ENCODE measurements around the gene CACNA1G.

Gene CACNA1G

DNA sequence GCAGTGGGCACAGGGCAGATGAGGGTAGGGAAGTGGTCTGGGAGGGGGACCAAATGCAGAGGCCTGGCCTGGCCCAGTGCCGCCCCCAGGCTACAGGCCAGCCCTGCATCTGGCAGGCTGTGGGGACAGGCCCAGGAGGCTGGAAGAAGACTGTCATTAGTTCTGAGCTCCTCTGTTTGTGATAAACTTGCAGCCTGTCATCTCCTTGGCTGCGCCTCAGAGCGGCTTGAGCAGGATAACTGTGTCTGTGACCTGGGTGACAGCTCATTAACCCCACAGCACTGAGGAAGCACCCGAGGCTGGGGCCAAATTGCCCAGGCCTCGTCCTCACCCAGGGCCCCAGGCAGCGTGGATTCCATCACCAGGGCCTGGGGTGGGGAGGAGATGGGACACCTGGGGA lies 98.1 kb downstream of the CACNA1G start:
- in situ Hi-C loops (cut with HindIII; ENCODE audit: low sequenced_read_pairs): no loop called here
- no peak overlapping the region for H3K4me3 ChIP-seq (ENCODE audit: low read depth, low read length)
- no peak for DNase-seq (ENCODE audit: low read depth, low spot score)
- TF ChIP-seq, protein P1, sequence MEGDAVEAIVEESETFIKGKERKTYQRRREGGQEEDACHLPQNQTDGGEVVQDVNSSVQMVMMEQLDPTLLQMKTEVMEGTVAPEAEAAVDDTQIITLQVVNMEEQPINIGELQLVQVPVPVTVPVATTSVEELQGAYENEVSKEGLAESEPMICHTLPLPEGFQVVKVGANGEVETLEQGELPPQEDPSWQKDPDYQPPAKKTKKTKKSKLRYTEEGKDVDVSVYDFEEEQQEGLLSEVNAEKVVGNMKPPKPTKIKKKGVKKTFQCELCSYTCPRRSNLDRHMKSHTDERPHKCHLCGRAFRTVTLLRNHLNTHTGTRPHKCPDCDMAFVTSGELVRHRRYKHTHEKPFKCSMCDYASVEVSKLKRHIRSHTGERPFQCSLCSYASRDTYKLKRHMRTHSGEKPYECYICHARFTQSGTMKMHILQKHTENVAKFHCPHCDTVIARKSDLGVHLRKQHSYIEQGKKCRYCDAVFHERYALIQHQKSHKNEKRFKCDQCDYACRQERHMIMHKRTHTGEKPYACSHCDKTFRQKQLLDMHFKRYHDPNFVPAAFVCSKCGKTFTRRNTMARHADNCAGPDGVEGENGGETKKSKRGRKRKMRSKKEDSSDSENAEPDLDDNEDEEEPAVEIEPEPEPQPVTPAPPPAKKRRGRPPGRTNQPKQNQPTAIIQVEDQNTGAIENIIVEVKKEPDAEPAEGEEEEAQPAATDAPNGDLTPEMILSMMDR (IDR thresholded peaks at IDR 0.05; ENCODE audit: low read depth, low read length): no peak

DNA sequence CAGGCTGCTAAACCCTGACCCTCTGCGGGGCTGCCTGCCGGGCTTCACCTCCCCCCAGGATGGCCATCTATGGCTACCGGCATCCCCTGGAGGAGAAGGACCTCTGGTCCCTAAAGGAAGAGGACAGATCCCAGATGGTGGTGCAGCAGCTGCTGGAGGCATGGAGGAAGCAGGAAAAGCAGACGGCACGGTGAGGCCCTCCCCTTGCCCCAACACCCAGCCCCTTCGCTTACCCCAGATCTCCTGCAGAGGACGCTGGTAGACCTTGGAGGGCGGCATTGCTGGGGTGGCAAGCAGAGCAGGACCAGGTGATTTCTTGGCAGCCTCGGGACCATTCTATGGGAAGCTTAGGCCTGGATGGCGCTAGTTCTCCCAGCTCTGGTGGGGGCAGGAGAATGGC lies 98.7 kb downstream of the CACNA1G start:
- H3K4me3 ChIP-seq (ENCODE audit: low read depth, low read length): no peak overlapping the region
- TF ChIP-seq, protein P1 (IDR thresholded peaks at IDR 0.05; ENCODE audit: low read depth, low read length): no peak

DNA sequence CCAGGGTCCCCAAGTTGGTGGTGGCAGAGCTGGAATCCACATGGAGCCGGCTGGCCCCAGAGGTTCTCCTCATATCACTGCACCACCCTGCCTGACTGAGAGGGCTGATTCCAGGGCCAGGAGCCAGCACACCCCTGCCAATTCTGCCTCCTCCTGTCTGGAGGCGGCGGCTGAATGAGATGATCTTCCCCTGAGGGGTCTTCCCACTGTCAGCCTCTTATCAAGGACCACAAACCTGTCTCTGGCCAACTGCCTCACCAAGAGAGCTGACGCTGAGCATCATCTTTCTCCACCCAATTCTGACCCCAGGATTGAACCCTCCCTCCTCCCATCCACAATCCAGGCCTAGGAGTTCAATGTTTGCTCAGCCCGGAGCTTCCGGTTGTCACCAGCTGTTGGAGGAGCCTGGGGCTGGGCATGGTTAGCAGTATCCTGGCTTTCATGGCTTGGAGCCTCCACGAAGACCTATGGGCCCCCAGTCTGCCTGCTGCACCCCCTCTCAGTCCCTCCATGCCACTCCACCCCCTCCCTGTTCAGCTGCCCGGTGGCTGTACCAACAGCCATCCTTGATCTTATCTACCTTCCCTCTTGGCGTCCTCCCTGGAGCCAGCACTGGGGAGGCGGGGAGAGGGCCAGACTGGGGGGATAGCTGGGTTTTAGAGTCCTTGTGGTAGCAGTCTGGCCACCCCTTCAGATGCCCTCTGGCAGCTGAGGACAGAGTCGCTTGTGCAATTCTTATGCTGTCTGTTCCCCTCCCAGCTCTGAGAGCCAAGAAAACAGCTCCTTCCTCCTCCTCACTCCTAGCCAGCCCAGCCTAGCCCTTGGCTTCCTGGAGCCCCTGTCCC lies 99.7 kb downstream of the CACNA1G start:
- no peak for DNase-seq (ENCODE audit: low read depth, low spot score)
- no peak overlapping the region for H3K4me3 ChIP-seq (ENCODE audit: low read depth, low read length)
- TF ChIP-seq, protein P1 (IDR thresholded peaks at IDR 0.05; ENCODE audit: low read depth, low read length): no peak
- in situ Hi-C loops (cut with HindIII; ENCODE audit: low sequenced_read_pairs): no loop called here

More for the DNA sequence above, 98.7 kb downstream of the CACNA1G start:
- no peak for DNase-seq (ENCODE audit: low read depth, low spot score)
- in situ Hi-C loops (cut with HindIII; ENCODE audit: low sequenced_read_pairs): no loop called here

DNA sequence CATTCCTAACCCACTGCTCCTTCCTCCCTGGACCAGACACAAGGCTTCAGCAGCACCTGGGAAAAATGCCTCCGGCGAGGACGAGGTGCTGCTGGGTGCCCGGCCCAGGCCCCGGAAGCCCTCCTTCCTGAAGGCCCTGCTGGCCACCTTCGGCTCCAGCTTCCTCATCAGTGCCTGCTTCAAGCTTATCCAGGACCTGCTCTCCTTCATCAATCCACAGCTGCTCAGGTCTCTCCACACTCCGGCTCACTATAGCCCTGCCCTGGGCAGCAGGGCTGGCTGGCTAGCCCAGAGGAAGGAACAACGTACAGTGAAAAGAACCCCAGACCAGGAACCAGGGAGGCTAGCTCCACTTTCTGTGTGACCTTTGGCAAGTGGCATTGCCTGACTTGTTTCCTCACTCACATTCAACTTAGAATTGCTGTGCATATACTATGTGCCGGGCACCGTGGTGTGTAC lies 100.4 kb downstream of the CACNA1G start:
- TF ChIP-seq, protein P1 (IDR thresholded peaks at IDR 0.05; ENCODE audit: low read depth, low read length): no peak

DNA sequence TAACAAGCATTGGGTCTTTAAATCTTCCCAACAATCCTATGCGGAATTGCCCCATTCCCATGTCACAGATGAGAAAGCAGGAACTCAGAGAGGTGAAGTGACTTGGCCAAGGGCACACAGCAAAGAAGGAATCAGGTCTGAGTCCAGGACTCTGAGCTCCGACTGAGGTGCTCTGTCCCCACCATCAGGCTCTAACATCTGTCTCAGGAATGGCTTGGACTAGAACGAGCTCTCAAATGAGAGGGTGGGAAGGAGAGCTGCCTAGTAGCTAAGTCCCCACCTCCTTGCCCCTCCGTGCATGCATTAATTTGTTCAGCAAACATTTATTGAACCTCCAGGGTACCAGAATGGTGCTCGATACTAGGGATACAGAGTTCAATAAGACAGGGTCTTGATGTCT lies 100.8 kb downstream of the CACNA1G start:
- no peak overlapping the region for H3K4me3 ChIP-seq (ENCODE audit: low read depth, low read length)
- no peak for DNase-seq (ENCODE audit: low read depth, low spot score)
- in situ Hi-C loops (cut with HindIII; ENCODE audit: low sequenced_read_pairs): no loop called here
- TF ChIP-seq, protein P1 (IDR thresholded peaks at IDR 0.05; ENCODE audit: low read depth, low read length): no peak

More for the DNA sequence above, 100.4 kb downstream of the CACNA1G start:
- DNase-seq (ENCODE audit: low read depth, low spot score): no peak
- in situ Hi-C loops (cut with HindIII; ENCODE audit: low sequenced_read_pairs): no loop called here
- H3K4me3 ChIP-seq (ENCODE audit: low read depth, low read length): no peak overlapping the region

DNA sequence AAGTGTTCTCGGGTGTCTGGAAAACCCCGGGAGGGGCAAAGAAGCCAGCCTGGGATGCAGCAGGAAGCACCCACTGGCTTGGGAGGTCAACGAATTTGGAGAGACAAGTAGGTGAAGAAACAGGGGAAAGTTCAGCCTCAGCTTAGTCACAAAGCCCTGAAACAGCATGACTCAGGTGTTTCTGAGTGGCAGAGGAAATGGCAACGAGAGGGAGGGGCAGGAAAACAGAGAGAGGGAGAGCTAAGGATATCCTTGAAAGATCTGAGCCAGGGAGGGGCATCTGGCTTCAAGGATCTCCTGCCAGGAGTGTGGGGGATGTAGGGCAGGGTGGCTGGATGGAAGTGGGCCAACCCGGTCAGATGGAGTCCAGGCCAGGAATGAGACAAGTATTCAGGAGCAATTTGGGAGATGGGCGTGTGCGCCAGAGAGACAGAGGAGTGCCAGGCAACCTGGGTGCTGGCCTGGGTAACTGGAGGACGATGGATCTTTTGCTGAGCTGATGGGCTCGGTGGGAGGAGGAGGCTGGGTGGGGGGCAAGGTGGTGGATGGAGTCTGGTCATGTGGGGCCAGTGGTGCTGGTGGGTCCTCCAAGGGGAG lies 101.4 kb downstream of the CACNA1G start:
- TF ChIP-seq, protein P1 (IDR thresholded peaks at IDR 0.05; ENCODE audit: low read depth, low read length): no peak
- no peak overlapping the region for H3K4me3 ChIP-seq (ENCODE audit: low read depth, low read length)
- in situ Hi-C loops (cut with HindIII; ENCODE audit: low sequenced_read_pairs): no loop called here
- peak; percentile 77 for DNase-seq (ENCODE audit: low read depth, low spot score)

Measured in astrocyte of the spinal cord (primary cell).